Pancreas (tissue), 10 donors: ENCODE results near the gene FAM163B. TPM values are rescaled to one million over a fixed set of nuclear protein-coding genes. Genes with fewer than 3 reads are reported as not detected.

ENCODE experiments used
- ATAC-seq, 4 donors: fragments of 200-7000 bp; cut with Tn5 transposase; one replicate each; pipeline versions ENCODE4 v1.8.0 to v1.9.1; 2020; ENCODE audit warnings: mild to moderate bottlenecking in 4 of 4, moderate library complexity in 4 of 4
- DNase-seq, 6 donors: peaks; one replicate each; pipeline ENCODE4 v3.0.0-alpha.2; 2020
- FAIRE-seq: peaks from 2 replicates; lab custom pipeline; 2012; peaks lifted over from hg19 to GRCh38; lab: Jason Lieb, UNC
- H3K27ac ChIP-seq, 4 donors: fragments of 200-600 bp; sonication (generic); 1 replicate in 3 of 4; 2 replicates in 1 of 4; pipeline versions ENCODE4 v1.5.0 to v1.8.0; 2020
- H3K27me3 ChIP-seq, 4 donors: fragments of 200-600 bp; one replicate each; pipeline ENCODE4 v1.8.0; 2021
- H3K36me3 ChIP-seq, 3 donors: fragments of 200-600 bp; sonication (generic) in 1 of 3; one replicate each; pipeline versions ENCODE4 v1.5.0 to v1.8.0; 2020 to 2021
- H3K4me1 ChIP-seq, 3 donors: fragments of 200-600 bp; one replicate each; pipeline ENCODE4 v1.8.0; 2021
- H3K4me3 ChIP-seq, 4 donors: fragments of 200-600 bp; sonication (generic) in 2 of 4; one replicate each; pipeline versions ENCODE4 v1.5.0 to v1.8.0; 2020 to 2021
- H3K9me3 ChIP-seq, 4 donors: fragments of 200-600 bp; one replicate each; pipeline ENCODE4 v1.8.0; 2021
- CTCF ChIP-seq, 4 donors: fragments of 200-600 bp; sonication (generic) in 3 of 4; IDR thresholded peaks; one replicate each; pipeline versions ENCODE4 v1.5.0 to v1.8.0; 2021; ENCODE audit warnings: antibody characterized with exemption in 4 of 4
- WGBS, 2 donors: extraction: QIAGEN DNeasy Blood & Tissue Kit; methylation state at CpG; one replicate each; pipeline ENCODE4 v1.1.7; 2013; 5-methylcytosine and 5-hydroxymethylcytosine counted together
- intact Hi-C, 3 donors: fragments of 100-400 bp; cut with DNase I; formaldehyde crosslinking; loops; one replicate each; pipeline versions ENCODE4 v1.11.1 to v1.14.2; 2022
- polyA plus RNA-seq, 2 donors: library from polyadenylated mRNA; stranded (reverse); fragments of 200-250 nt; gene quantifications; one replicate each; pipeline ENCODE4 v1.2.3, GENCODE V29; 2013
- total RNA-seq, 6 donors: library from RNA; stranded (reverse); fragmentation: NEBNext Ultra II Directional in 4 of 6; extraction: Animal tissue kit (Norgen Biotek cat#: 25700) in 4 of 6; gene quantifications; one replicate each; pipeline versions ENCODE4 v1.2.1 to v1.2.4, GENCODE V29; 2021 to 2023
- donor health status: healthy with polysubstance abuse.
- donor health status: DM: no; HTN: no; CAD: no; lungs with moderate emphysema.
- donor health status: DM: no; HTN: no; CAD: no.
- donor health status: control.
- donor health status: control.
- donor health status: Bipolar disorder and iron deficiency.
- donor health status: DM: yes; HTN: yes; CAD: no.
- donor health status: DM: no; HTN: no; CAD: no.
- donor health status: DM: no; HTN: no; CAD: no.
- donor health status: DM: yes; HTN: yes; CAD: no.

The FAM163B gene
- total and polyA plus RNA-seq, 8 donors: not detected

- Histone ChIP-seq H3K4me1 (no peaks in the 10 kb centered on the region), H3K4me3 (no peak overlapping the region), H3K36me3 (no peaks in the 10 kb centered on the region), H3K9me3 (no peaks in the 10 kb centered on the region), H3K27ac (no peak overlapping the region), H3K27me3 (peaks cover 0 to 2% (median 0%) of the 10 kb centered on the region in 4 donors)
- ATAC-seq (no peak), DNase-seq (no peak), FAIRE-seq (no peak)
- intact Hi-C loops: no loop called here
- TF ChIP-seq CTCF (IDR thresholded peaks at IDR 0.05): no peak
- WGBS, 2 donors: 52 to 60% methylated on average over 11 of the region's 11 CpGs
Observed at GRCh38 chr9:133621725-133622267, 12.6 kb upstream of the FAM163B start.

- DNase-seq (no peak), ATAC-seq (peak in 3 of 4 donors; percentile 40 to 69 (median 56)), FAIRE-seq (no peak)
- peaks cover 0 to 4% (median 0%) of the 10 kb centered on the region in 4 donors for H3K27me3 ChIP-seq
- no peaks in the 10 kb centered on the region for H3K36me3 ChIP-seq
- no peak overlapping the region for H3K27ac ChIP-seq
- intact Hi-C loops: no loop called here
- TF ChIP-seq CTCF (IDR thresholded peaks at IDR 0.05): no peak
- H3K4me3 ChIP-seq: no peak overlapping the region
- H3K9me3 ChIP-seq: no peaks in the 10 kb centered on the region
- H3K4me1 ChIP-seq: no peaks in the 10 kb centered on the region
- WGBS, 2 donors: 11 to 15% methylated on average over 8 of the region's 8 CpGs
Observed at GRCh38 chr9:133619791-133620190, 10.6 kb upstream of the FAM163B start.

DNA sequence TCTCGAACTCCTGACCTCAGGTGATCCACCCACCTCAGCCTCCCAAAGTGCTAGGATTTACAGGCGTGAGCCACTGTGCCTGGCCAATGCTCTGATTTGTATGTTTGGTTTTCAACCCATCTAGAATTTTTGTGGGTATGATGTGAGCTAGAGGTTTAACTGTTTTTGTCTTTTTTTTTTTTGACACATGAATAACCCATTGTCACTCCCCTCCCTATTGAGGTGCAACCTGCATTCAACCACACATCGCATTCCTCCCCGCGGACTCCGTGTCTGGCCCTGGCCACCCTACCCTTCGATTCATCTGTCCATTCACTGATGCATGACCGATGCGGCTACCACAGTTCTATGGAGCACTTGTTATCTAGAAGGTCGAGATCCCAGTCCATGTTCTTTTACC lies 9.5 kb upstream of the FAM163B start:
- no peak overlapping the region for H3K27ac ChIP-seq
- H3K27me3 ChIP-seq: peaks cover 0 to 4% (median 0%) of the 10 kb centered on the region in 4 donors
- H3K4me3 ChIP-seq: no peak overlapping the region
- FAIRE-seq (no peak), DNase-seq (no peak), ATAC-seq (no peak)
- no peaks in the 10 kb centered on the region for H3K4me1 ChIP-seq
- H3K9me3 ChIP-seq: no peaks in the 10 kb centered on the region
- H3K36me3 ChIP-seq: no peaks in the 10 kb centered on the region
- WGBS, 2 donors: 67 to 81% methylated on average over 10 of the region's 10 CpGs
- intact Hi-C loops: no loop called here
- TF ChIP-seq CTCF (IDR thresholded peaks at IDR 0.05): no peak

GRCh38 chr9:133616643-133617405 lies 7.6 kb upstream of the FAM163B start:
- DNase-seq: peak in 1 of 6 donors; percentile 45
- TF ChIP-seq CTCF (IDR thresholded peaks at IDR 0.05): no peak
- intact Hi-C loops: no loop called here
- WGBS, 2 donors: 65 to 70% methylated on average over 13 of the region's 13 CpGs
- no peak for FAIRE-seq
- H3K4me1 ChIP-seq: no peaks in the 10 kb centered on the region
- no peaks in the 10 kb centered on the region for H3K9me3 ChIP-seq
- H3K27ac ChIP-seq: no peak overlapping the region
- ATAC-seq: no peak
- no peaks in the 10 kb centered on the region for H3K36me3 ChIP-seq
- H3K27me3 ChIP-seq: peaks cover 0 to 4% (median 0%) of the 10 kb centered on the region in 4 donors
- H3K4me3 ChIP-seq: no peak overlapping the region
